ENCODE measurements around the gene GPATCH2.
"Not testable (repeated sequence)": the region's sequence is repeated elsewhere in the genome, so short reads cannot be mapped to it uniquely, and the experiment has no call there.

GPATCH2 gene

DNA sequence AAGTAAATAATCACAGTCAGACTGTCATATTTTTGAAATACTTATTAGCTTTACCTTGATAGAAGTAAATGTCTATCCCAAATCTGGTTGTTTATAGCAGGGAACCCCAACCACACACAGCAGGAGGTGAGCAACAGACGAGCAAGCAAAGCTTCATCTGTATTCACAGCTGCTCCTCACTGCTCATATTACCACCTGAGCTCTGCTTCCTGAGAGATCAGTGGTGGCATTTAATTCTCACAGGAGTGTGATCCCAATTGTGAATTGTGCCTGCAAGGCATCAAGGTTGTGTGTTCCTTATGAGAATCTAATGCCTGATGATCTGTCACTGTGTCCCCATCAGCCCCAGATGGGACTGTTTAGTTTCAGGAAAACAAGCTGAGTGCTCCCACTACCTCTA, 104.3 kb downstream of the GPATCH2 start:
- DNase-seq (ENCODE audit: low read depth, low spot score) = no peak

DNA sequence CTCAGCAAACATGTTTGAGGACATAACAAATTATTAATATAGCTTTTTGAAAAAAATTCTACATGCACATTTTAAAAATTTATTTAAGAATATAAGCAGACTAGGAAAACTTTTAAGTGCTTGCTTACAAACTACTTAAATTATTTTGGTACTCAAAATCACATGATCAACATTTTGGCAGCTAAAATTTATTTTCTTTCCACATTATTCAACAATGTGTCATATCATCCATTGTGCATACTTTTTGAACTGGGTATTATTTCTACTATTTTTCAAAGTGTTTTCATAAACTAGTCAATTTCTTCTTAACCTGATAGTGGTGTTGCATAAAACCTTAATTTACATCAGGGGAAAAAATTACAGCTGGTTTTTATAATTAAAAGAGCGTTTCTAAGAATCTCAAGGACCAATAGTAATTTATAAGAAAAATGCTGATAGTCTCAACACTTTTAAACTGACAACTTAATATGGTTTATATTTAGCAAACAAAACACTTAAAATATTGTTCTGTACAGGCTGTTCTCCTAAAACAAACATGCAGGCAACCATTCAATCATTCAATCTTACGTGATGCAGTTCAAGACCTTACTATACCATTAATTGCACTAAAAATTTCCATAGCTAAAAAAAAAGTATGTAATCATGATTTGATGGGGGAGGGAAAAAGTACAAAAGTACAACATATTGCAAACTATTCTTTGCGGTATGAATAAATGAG, 105.0 kb downstream of the GPATCH2 start:
- DNase-seq (ENCODE audit: low read depth, low spot score) = no peak

GRCh38 chr1:217524787-217525520, 105.9 kb downstream of the GPATCH2 start:
- no peak for DNase-seq (ENCODE audit: low read depth, low spot score)

DNA sequence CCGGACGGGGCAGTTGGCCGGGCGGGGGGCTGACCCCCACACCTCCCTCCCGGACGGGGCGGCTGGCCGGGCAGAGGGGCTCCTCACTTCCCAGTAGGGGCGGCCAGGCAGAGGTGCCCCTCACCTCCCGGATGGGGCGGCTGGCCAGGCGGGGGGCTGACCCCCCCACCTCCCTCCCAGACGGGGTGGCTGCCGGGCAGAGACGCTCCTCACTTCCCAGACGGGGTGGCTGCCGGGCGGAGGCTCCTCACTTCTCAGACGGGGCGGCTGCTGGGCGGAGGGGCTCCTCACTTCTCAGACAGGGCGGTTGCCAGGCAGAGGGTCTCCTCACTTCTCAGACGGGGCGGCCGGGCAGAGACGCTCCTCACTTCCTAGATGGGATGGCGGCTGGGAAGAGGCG, 107.0 kb downstream of the GPATCH2 start:
- DNase-seq (ENCODE audit: low read depth, low spot score) = not testable (repeated sequence)

DNA sequence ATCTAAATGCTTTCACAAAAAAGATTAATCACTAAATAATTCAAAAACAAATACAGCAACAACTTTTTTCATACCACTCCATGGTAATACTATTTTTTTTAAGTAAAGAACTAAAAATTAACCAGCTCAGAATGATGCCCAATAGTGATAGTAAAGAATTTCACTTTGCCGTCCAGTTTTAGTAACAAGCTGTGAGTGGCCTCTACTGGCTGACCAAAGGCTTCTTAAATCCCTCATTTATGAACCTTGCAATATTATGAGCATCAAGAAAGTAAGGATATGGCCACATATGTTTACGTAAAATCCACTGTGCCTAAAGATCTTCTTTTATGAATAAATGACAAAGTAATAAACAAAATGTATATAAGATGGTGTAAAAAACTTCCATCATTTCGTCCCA, 108.6 kb downstream of the GPATCH2 start:
- no peak for DNase-seq (ENCODE audit: low read depth, low spot score)

GRCh38 chr1:217521317-217521716, 109.6 kb downstream of the GPATCH2 start:
- DNase-seq (ENCODE audit: low read depth, low spot score) = no peak

- no peak for DNase-seq (ENCODE audit: low read depth, low spot score)
These were observed 124.0 kb downstream of the GPATCH2 start for GRCh38 chr1:217506878-217507277.

DNA sequence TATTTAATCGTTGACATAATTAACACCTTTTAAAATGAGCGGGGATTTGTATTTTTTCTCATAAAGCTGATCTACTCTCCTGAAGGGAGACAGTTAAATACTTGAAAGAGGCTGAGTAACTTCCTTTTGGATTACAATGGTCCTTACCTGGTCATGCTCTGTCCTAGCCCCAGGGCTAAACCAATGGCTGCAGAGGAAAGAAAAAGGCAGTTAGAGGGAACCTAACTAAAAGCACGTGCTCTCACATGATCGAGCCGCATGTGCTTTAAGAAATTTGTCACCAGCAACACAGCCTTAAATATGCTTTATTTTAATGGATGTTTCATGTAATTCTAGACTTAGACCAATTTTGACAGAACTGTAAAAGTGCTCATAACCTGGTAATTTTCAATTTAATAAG, 132.7 kb downstream of the GPATCH2 start:
- DNase-seq (ENCODE audit: low read depth, low spot score) = peak; percentile 27

DNA sequence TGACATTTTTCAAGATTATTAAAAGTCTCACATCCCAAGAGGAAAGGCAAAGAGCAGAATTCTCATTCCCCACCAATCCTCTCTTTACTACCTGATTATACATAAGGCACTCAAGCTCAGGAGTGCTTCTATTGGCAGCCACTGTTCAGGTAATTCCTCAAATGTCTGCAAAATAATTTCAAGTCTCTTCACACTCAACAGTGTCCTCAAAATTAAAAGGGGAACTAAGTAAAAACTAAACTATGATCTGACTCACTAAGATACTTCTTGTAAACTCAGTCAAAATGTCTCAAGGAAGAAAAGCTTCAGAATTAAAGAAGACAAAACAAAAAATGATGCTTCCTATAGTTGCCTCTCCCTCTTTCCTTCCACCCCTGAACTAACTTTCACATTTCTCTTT, 135.6 kb downstream of the GPATCH2 start:
- DNase-seq (ENCODE audit: low read depth, low spot score) = no peak

DNA sequence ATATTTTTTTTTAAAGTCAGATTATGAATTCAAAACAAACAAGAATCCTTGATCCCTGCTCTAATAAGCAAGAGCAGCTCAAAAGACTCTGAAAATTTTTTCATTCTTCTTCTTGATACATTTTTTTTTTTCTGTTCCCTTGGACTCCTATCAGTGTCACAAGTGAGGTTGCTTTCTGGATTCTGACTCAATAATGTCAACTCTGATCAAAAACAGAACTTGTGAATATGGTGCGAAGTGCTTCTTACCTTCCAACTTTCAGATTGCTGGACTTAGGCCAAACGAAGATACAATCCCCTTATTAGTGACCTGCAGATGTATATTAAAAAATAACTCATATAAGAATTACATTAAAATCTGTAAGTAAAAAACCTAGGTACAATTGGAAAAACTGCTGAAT, 136.1 kb downstream of the GPATCH2 start:
- no peak for DNase-seq (ENCODE audit: low read depth, low spot score)

DNA sequence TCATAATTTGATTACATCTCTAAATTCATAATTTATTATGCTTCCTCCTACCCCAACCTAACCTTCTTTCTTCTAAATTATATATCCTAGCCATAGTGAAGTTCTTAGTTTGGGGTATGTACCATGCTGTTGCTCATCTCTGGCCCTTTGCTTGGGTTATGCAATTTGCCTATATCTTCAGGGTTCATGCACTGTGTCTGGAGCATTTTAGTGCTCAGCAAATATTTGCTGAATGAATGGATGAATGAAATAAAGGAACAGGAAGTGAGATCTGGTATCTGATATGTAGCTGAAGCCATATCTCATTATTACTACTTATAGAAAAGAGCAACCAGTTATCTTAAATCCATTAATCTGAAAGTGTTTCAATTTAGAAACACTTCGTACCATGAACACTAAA, 137.6 kb downstream of the GPATCH2 start:
- no peak for DNase-seq (ENCODE audit: low read depth, low spot score)

DNA sequence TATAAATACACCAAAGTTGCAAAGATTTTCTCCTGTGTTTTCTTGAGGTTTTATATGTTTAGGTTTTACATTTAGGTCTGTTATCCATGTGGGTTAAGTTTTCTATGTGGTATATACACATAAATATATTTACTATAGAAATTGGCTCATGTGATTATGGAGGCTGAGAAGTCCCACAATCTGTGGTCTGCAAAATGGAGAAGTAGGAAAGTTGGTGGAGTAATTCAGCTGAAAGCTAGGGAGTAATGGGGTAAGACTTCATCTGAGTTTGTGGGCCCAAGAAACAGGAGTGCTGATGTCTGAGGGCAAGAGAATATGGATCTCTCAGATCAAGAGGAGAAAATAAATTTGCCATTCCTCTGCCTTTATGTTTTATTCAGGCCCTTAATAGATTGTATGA, 146.0 kb downstream of the GPATCH2 start:
- no peak for DNase-seq (ENCODE audit: low read depth, low spot score)

- no peak for DNase-seq (ENCODE audit: low read depth, low spot score)
These were observed 148.4 kb downstream of the GPATCH2 start for GRCh38 chr1:217482356-217483102.

DNA sequence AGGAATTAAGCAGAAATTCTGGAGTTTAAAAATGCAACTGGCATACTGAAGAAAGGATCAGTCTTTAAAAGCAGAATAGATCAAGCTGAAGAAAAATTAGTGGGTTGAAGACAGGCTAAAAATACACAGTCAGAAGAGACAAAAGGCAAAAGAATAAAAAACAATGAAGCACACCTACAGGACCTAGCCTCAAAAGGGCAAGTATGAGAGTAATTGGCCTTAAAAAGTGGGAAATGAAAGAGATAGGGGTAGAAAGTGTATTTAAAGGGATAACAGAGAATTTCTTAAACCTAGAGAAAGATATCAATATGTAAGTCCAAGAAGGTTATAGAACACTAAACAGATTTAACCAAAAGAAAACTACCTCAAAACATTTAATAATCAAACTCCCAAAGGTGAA, 152.4 kb downstream of the GPATCH2 start:
- no peak for DNase-seq (ENCODE audit: low read depth, low spot score)

- DNase-seq (ENCODE audit: low read depth, low spot score) = no peak
These were observed 158.0 kb downstream of the GPATCH2 start for GRCh38 chr1:217472915-217473314.

GRCh38 chr1:217471403-217471802, 159.5 kb downstream of the GPATCH2 start:
- no peak for DNase-seq (ENCODE audit: low read depth, low spot score)

DNA sequence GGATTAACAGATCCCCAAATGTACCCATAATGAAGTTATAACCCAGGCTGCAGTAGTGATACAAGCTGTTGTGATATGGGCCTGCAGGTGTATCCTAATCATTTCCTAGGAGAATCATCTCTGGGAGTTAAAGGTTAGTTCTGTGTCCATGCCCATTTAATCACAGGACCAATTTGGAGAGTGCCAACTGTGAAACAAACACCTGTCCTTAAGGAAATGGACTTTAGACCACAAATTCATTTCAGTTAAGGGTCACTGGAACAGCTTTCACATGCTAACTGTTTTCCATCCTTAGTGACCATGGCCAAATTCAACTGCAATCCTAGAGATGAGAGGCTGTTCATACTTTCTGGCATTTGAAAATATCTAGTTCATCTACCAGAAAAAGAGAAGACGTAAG, 160.9 kb downstream of the GPATCH2 start:
- no peak for DNase-seq (ENCODE audit: low read depth, low spot score)

GRCh38 chr1:217465102-217465501, 165.8 kb downstream of the GPATCH2 start:
- no peak for DNase-seq (ENCODE audit: low read depth, low spot score)

GRCh38 chr1:217462666-217463065, 168.2 kb downstream of the GPATCH2 start:
- DNase-seq (ENCODE audit: low read depth, low spot score) = no peak

DNA sequence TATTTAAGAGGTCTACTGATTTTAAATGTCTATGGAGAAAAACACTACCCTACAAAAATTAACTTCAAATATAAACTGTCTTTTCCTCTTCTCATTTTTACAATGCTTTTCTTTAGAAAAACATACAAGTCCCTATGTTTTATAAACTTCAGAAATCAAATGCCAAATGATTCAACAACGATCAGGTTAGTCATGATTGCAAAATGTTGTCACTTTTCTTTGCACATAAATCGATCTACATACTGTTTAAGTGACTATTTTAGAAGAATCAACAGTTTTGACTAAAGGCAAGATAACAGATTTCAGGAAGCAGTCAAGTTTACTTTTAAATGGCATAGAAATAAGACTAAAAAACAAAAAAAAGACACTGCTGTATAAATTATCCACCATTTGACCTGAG, 168.7 kb downstream of the GPATCH2 start:
- DNase-seq (ENCODE audit: low read depth, low spot score) = no peak

DNA sequence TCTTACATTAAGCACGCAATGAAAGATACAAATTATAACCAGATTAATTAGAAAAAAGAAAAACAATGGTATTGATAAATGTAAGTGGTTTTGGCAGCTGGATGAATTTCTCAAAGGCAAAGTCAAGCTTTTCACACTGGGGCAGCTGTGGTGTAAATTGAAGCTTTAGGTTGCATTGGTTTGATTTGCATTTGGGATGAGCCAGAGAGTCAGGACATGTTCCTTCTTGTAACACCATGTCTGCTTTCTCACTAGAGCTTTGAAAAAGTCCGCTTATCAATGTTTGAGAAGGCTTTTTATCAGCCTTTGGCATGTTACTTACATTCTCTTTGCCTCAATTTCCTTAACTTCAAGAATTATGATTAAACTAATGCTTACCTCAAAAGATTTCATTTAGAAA, 173.9 kb downstream of the GPATCH2 start:
- DNase-seq (ENCODE audit: low read depth, low spot score) = no peak

DNA sequence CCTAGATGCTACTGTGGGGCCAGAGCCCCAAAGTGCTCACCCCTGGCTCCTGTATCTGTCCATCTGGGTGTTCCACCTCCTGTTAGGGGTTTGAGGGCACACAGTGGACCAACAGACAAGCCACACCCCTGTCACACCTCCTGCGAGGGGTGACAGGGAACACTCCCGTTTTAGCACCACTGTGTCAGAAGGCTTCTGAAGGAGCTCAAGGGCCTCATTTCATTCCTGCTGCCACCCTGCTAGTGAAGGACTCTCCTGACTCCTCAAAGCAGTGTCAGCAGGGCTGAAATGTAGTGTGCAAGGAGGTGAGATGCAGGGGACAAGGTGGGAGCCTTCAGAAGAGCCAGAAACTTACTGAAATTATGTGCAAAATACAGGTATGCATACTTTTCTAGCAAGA, 174.6 kb downstream of the GPATCH2 start:
- no peak for DNase-seq (ENCODE audit: low read depth, low spot score)

DNA sequence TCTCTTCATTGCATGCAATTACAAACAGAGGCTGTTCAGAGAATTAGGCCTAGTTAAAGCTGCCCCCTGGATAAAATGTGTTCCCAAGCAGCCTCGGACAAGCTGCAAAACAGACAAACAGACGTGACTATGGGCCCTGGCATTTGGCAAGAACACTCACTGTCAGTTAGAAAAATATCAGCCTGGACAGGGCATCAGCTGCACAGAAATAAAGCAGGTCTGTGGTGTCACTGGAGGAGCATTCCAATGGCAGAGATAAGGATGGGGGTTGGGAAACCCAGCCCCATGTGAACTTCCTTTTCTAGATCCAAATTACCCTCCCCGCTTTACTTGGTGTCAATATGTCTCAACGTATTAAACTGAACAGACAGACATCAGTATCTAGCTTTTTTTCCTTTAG, 177.1 kb downstream of the GPATCH2 start:
- DNase-seq (ENCODE audit: low read depth, low spot score) = peak; percentile 65
